HG02852 (cell line): Measurements from ENCODE around the gene CCDC38.

Experiments used
- ATAC-seq: cut with Tn5 transposase; IDR thresholded peaks from one replicate; pipeline ENCODE4 v1.9.1; 2021; ENCODE audit warnings: mild to moderate bottlenecking, moderate library complexity; ENCODE audit not compliant: unreplicated experiment

CCDC38 gene

DNA sequence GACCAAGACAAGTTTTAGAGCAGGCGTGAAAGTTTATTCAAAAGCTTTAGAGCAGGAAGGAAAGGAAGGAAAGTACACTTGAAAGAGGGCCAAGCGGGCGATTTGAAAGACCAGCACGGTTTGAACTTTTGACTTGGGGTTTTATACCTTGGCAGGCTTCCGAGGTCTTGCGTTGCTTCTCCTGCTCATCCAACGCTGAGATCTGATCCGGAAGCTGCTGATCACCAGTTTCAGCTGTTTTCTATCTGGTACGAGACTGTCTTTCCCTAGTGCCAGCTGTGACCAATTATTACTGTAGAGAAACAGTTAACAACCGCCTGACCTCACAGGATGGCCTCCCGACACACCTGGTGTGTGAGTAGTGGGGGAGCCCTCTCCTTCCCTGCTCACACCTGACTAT lies 104.3 kb downstream of the CCDC38 start:
- ATAC-seq = no peak

DNA sequence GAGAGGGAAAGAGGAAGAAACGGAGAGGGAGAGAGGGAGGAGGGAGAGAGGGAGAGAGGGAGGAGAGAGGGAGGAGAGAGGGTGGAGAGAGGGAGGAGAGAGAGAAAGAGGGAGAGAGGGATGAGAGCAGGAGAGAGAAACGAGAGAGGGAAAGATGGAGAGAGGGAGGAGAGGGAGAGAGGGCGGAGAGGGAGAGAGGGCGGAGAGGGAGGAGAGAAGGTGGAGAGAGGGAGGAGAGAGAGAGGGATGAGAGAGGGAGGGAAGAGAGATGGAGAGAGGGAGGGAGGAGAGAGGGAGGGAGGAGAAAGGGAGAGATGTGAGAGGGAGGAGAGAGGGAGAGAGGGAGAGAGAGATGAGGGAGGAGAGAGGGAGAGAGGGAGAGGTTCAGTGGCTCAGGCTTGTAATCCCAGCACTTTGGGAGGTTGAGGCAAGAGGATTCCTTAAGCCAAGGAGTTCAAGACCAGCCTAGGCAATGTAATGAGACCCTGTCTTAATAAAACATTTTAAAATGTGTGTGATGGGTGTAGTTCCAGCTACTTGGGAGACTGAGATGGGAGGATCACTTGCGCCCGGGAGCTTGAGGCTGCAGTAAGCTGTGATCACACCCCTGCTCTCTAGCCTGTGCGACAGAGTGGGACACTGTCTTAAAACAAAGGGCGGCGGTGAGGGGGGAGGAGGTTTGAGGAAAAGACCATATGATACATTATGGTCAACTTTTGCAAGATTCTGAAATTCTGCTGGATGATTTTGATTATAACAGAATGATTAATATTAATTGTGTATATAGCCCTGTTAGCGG lies 105.0 kb downstream of the CCDC38 start:
- ATAC-seq = no peak

GRCh38 chr12:95836630-95837239 lies 105.7 kb downstream of the CCDC38 start:
- ATAC-seq = no peak

- ATAC-seq = no peak
Observed at GRCh38 chr12:95836185-95836609, 106.2 kb downstream of the CCDC38 start.

DNA sequence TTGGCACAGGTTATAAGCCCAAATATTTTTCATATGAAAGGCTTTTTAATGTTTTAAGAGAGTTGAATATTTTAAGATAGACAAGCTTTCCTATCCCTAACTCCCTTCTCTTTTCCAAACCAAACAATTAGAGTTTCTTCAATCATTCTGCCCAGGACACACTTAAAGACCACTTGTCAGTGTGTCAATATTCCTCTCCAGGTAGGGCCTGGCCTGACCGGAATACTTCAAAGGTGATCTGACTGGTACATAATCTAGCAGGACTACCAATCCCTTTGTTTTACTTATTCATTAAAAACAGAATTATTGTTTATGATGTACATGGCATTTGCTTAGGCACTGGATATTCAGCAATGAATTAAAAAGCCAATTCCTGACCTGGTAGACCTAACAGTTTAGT lies 107.8 kb downstream of the CCDC38 start:
- ATAC-seq = no peak

- ATAC-seq = no peak
Observed at GRCh38 chr12:95830335-95831089, 111.9 kb downstream of the CCDC38 start.

DNA sequence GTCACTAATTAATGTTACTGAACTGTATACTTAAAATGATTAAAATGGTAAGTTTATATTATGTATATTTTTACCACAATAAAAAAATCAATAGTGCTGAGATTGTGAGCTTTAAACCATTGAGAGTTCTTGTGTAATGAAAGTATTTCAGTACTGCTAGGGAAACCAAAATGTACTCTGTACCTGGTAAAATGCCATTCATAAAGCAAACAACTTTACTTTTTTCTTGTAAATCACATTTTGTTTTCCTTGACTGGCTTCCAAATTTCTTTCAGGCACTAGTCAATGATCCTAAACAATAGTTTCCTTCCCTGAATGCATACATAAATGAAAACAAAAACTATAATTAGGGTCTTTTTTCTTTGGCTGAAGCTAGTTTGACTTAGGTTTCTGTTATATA lies 113.0 kb downstream of the CCDC38 start:
- no peak for ATAC-seq

GRCh38 chr12:95820096-95820703 lies 122.2 kb downstream of the CCDC38 start:
- no peak for ATAC-seq
